C4-2B (cell line): ENCODE data around the gene KNG1.

Source experiments
- CTCF ChIP-seq: fragments of 450-650 bp; conservative IDR thresholded peaks from 2 replicates; pipeline ENCODE4 v1.5.1; 2017; ENCODE audit warnings: mild to moderate bottlenecking
- ZFX ChIP-seq: fragments of 450-650 bp; IDR thresholded peaks from 2 replicates; pipeline ENCODE4 v1.6.1; 2017

- TF ChIP-seq CTCF = no peak
- TF ChIP-seq ZFX = no peak
Measured at GRCh38 chr3:186668426-186668825, 48.7 kb upstream of the KNG1 start.
